Tibial nerve (tissue), 3 donors: ENCODE results near the gene MBD5.

Source experiments
- POLR2A ChIP-seq, 2 donors: fragments of 450-650 bp; IDR thresholded peaks; one replicate each; pipeline ENCODE4 v1.6.1; 2017; ENCODE audit warnings: antibody characterized with exemption in 2 of 2, mild to moderate bottlenecking in 2 of 2, moderate library complexity in 2 of 2
- TF ChIP-seq, protein P1 (sequence below), 5 experiments: fragments of 200-600 bp in 3 of 5; fragments of 450-650 bp in 2 of 5; sonication (generic) in 3 of 5; IDR thresholded peaks; one replicate each; pipeline ENCODE4 v1.5.1; 2016 to 2019; ENCODE audit warnings: antibody characterized with exemption in 5 of 5, mild to moderate bottlenecking in 3 of 5, moderate library complexity in 2 of 5

DNA sequence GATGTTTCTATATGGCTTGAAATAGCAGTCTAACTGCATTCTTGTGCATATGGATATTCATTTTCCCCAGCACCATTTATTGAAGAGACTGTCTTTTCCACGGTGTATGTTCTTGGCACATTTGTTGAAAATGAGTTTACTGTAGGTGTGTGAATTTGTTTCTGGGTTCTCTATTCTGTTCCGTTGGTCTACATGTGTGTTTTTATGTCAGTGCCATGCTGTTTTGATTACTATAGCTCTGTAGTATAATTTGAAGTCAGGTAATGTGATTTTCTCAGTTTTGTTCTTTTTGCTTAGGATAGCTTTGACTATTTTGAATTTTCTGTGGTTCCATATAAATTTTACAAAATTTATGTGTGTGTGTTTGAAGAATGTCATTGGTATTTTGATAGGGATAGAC lies 201.0 kb downstream of the MBD5 start:
- TF ChIP-seq, protein P1, sequence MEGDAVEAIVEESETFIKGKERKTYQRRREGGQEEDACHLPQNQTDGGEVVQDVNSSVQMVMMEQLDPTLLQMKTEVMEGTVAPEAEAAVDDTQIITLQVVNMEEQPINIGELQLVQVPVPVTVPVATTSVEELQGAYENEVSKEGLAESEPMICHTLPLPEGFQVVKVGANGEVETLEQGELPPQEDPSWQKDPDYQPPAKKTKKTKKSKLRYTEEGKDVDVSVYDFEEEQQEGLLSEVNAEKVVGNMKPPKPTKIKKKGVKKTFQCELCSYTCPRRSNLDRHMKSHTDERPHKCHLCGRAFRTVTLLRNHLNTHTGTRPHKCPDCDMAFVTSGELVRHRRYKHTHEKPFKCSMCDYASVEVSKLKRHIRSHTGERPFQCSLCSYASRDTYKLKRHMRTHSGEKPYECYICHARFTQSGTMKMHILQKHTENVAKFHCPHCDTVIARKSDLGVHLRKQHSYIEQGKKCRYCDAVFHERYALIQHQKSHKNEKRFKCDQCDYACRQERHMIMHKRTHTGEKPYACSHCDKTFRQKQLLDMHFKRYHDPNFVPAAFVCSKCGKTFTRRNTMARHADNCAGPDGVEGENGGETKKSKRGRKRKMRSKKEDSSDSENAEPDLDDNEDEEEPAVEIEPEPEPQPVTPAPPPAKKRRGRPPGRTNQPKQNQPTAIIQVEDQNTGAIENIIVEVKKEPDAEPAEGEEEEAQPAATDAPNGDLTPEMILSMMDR (IDR thresholded peaks at IDR 0.05) = no peak
- no peak for TF ChIP-seq POLR2A (IDR thresholded peaks at IDR 0.05)
